Peyer's patch (tissue), 4 donors: Measurements from ENCODE around the gene CYP1B1.

Source experiments
- POLR2A ChIP-seq, 2 donors: fragments of 450-650 bp; IDR thresholded peaks; one replicate each; pipeline ENCODE4 v1.5.1; 2017; ENCODE audit warnings: antibody characterized with exemption in 2 of 2, mild to moderate bottlenecking in 2 of 2, moderate library complexity in 2 of 2
- TF ChIP-seq, protein P1 (sequence below), 6 experiments: fragments of 450-650 bp in 4 of 6; fragments of 200-600 bp in 2 of 6; sonication (generic) in 1 of 6; IDR thresholded peaks; one replicate each; pipeline ENCODE4 v1.5.1; 2017 to 2019; ENCODE audit warnings: antibody characterized with exemption in 6 of 6, mild to moderate bottlenecking in 3 of 6, moderate library complexity in 1 of 6

DNA sequence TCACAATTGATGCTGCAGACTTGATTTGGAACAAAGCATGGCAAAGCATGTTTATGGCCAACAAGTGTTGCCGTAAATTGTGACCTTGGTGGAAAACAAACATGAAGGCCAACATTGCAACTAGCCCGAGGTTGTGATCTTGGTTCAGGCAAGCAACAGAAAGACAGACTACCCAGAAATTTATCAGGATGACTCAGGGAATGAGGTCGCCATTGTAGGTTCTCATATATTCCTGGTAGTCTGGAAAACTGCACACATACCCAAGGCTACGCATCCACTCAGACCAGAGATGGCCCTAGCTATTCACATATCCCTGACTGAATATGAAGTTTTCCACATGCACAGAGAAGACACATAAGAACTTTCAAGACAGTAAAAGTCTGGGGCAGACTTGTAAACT is 30.1 kb downstream of the CYP1B1 start:
- TF ChIP-seq, protein P1, sequence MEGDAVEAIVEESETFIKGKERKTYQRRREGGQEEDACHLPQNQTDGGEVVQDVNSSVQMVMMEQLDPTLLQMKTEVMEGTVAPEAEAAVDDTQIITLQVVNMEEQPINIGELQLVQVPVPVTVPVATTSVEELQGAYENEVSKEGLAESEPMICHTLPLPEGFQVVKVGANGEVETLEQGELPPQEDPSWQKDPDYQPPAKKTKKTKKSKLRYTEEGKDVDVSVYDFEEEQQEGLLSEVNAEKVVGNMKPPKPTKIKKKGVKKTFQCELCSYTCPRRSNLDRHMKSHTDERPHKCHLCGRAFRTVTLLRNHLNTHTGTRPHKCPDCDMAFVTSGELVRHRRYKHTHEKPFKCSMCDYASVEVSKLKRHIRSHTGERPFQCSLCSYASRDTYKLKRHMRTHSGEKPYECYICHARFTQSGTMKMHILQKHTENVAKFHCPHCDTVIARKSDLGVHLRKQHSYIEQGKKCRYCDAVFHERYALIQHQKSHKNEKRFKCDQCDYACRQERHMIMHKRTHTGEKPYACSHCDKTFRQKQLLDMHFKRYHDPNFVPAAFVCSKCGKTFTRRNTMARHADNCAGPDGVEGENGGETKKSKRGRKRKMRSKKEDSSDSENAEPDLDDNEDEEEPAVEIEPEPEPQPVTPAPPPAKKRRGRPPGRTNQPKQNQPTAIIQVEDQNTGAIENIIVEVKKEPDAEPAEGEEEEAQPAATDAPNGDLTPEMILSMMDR (IDR thresholded peaks at IDR 0.05) = no peak
- TF ChIP-seq POLR2A (IDR thresholded peaks at IDR 0.05) = no peak
